AG09319 (cell line): Measurements from ENCODE around the gene NPFFR2.
"Not testable (repeated sequence)": the region's sequence is repeated elsewhere in the genome, so short reads cannot be mapped to it uniquely, and the experiment has no call there.

ENCODE experiments used
- DNase-seq: peaks from one replicate; pipeline ENCODE4 v3.0.0-alpha.2; 2010; ENCODE audit warnings: low read depth; ENCODE audit errors: extremely low read depth
- TF ChIP-seq, protein P1 (sequence below): IDR thresholded peaks from 2 replicates; pipeline ENCODE4 v1.5.1; 2011; ENCODE audit warnings: low read depth, mild to moderate bottlenecking, inconsistent platforms, low read length, moderate library complexity

The NPFFR2 gene

DNA sequence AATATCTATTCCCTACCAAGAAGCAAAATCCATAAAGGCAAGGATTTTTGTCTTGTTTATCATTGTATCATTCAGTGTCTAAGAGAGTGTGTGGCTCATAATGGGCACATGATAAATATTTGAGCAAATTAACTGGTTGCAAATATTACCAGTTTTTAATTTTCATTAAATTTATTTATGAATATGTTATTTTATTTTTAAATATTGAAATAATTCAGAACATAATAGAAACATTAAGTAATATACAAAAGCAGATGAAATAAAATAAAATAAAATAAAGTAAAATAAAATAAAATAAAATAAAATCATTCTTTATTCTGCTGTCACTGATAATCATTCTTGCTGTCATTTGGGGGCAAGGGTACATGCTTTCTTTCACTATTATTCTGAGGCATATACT is 120.9 kb downstream of the NPFFR2 start:
- TF ChIP-seq, protein P1, sequence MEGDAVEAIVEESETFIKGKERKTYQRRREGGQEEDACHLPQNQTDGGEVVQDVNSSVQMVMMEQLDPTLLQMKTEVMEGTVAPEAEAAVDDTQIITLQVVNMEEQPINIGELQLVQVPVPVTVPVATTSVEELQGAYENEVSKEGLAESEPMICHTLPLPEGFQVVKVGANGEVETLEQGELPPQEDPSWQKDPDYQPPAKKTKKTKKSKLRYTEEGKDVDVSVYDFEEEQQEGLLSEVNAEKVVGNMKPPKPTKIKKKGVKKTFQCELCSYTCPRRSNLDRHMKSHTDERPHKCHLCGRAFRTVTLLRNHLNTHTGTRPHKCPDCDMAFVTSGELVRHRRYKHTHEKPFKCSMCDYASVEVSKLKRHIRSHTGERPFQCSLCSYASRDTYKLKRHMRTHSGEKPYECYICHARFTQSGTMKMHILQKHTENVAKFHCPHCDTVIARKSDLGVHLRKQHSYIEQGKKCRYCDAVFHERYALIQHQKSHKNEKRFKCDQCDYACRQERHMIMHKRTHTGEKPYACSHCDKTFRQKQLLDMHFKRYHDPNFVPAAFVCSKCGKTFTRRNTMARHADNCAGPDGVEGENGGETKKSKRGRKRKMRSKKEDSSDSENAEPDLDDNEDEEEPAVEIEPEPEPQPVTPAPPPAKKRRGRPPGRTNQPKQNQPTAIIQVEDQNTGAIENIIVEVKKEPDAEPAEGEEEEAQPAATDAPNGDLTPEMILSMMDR = no peak
- no peak for DNase-seq

DNA sequence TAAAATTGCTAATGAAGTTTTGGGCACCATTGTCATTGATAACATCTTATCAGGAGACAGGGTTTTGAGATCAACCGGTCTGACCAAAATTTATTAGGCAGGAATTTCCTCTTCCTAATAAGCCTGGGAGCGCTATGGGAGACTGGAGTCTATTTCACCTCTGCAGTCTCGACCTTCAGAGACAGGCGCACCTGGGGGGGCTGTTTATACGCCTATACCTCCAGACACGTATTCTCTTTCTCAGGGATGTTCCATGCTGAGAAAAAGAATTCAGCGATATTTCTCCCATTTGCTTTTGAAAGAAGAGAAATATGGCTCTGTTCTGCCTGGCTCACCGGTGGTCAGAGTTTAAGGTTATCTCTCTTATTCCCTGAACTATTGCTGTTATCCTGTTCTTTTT is 121.8 kb downstream of the NPFFR2 start:
- not testable (repeated sequence) for DNase-seq

DNA sequence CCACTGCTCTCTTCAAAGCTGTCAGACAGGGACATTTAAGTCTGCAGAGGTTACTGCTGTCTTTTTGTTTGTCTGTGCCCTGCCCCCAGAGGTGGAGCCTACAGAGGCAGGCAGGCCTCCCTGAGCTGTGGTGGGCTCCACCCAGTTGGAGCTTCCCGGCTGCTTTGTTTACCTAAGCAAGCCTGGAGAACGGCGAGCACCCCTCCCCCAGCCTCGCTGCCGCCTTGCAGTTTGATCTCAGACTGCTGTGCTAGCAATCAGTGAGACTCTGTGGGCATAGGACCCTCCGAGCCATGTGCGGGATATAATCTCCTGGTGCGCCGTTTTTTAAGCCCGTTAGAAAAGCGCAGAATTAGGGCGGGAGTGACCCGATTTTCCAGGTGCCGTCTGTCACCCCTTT is 137.5 kb downstream of the NPFFR2 start:
- DNase-seq = not testable (repeated sequence)

DNA sequence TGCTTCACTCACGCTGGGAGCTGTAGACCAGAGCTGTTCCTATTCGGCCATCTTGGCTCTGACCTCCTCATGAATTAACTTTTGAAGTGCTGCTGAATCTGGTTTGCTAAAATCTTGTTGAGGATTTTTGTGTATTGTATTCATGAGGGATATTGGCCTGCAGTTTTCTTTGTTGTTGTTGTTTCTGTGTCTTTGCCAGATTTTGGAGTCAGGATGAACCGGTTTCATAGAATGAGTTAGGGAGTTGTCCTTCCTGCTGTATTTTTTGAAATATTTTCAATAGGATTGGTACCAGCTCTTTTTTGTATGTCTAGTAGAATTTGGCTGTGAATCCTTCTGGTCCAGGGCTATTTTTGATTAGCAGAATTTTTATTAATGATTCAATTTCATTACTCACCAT is 138.1 kb downstream of the NPFFR2 start:
- TF ChIP-seq, protein P1 = no peak
- no peak for DNase-seq

DNA sequence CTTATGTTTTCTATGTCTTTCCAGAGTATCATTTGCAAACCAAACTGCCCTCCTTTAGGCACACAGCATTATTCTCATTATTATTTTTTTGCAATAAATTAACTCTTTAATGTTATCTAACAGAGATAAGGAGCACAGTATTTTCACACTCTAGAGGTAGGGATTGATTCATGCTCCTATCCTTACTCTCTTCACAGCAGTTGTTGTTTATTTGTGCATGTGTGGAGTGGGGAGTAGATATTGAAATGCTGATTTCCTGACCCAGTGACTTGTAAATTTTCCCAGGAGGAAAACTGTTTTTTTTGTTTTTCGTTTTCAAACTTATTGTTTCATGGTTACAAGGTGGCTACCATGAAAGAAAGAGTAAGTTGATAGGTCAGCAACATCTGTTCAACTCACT is 140.0 kb downstream of the NPFFR2 start:
- no peak for DNase-seq
- TF ChIP-seq, protein P1 = no peak

DNA sequence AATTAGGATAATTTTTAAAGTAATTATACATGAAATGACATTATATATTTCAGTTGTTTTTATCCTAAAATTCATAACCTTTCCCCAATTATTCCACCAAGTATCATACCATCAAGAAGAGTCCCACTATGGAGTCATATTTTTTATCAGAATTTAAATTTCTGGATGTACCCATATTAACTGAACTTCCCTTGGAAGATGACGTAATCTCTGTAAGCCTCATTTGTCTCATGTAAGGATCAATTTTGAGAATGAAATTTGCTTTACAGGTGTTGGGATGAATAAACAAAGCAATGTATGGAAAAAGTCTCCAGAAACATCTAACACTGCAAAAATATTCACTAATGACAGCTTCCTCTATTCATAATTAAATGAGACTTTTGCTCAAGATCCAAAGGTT is 147.5 kb downstream of the NPFFR2 start:
- DNase-seq = no peak
- TF ChIP-seq, protein P1 = no peak

DNA sequence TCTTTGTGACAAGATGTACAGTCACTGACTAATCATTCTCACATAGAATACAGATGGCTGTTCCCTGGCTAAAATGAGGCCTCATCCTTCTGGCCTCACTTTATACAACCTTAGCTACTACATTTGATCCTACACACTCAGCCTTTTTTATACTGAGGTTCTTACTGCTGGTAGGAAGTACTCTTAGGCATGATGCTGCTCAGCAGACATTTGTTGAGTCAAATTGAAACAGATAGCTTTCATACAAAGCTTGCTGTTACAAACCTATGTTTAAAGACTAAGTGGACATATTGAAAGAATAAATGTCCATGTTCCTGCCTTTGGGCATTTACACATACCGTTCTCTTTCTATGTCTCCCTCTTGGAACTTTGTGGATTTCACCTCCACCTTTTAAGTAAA is 154.9 kb downstream of the NPFFR2 start:
- no peak for DNase-seq
- TF ChIP-seq, protein P1 = no peak

DNA sequence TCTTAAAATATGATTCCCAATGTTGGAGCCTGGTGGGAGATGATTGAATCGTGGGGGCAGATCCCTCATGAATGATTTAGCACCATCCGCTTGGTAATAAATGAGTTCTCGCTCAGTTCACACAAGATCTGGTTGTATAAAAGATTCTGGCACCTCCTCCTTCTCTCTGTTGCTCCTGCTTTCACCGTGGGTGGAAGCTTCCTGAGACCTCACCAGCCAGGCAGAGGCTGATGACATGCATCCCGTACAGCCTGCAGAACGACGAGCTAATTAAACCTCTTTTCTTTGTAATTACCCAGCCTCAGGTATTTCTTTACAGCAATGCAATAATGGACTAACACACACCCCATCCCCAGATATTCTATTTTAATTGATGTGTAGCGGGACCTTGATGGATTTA is 162.2 kb downstream of the NPFFR2 start:
- TF ChIP-seq, protein P1 = no peak

DNA sequence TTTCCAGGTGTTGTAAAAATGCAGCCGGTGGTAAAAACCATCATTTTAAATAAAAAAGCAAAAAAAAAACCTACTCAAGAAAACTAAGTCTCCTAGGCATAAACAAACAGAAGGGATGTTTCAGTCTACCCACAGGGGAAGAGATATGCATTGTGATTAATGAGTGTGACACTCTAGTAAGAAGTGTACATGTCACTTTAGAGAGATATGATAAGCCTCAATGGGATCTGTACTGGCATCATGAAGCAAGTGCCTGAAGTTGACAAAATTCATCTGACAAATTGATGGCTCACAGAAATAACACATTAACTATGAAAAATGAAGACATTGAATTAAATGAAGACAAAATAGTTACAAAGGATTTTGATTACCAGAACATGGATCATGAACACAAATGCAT is 162.7 kb downstream of the NPFFR2 start:
- no peak for DNase-seq

More for the DNA sequence above, 162.2 kb downstream of the NPFFR2 start:
- DNase-seq = no peak

More for the DNA sequence above, 162.7 kb downstream of the NPFFR2 start:
- TF ChIP-seq, protein P1 = no peak
